ENCODE results near the gene ACRBP.

Gene ACRBP

DNA sequence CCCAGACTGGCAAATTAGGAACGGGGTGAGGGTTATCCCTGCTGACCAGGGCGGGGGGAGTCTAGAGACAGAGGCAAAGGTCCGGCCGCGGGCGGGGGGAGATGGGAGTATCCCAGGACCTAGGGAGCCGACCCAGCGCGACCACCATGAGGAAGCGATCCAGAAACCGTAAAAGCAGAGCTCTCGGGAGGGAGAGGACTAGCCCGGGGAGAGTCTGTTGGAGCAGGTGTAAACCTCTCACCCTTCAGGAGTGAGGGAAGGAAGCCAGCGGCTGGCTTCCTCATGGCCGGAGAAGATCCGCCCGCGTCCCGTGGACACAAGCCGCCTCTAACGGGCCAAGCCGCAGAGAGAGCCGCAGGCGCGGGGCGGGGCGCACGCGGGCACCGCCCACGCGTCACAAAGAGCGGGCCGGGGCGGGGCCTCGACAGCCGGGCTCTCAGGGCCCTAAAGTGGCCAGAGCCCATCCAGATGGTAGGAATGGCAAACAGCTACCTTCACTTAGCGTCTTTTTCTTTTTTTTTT is at the start of gene ACRBP:
TSS of gene ACRBP (minus strand) at position 350 of the 522 bp plus-strand sequence. CDS start at position 284, 66 bp downstream.
- H3K4me3 ChIP-seq (ENCODE audit: low read length): peak within 1 kb of the TSS; percentile 76
- no peaks in the 10 kb centered on the region for H3K4me1 ChIP-seq (ENCODE audit: control insufficient read depth, insufficient read depth, low read length)
- peak; percentile 73 for DNase-seq (ENCODE audit: low read depth)
- peaks cover 1% of the 10 kb centered on the region for H3K27me3 ChIP-seq (replicated peaks; ENCODE audit: control insufficient read depth, insufficient read depth, low read length)
- H3K9ac ChIP-seq (ENCODE audit: low read length): peak within 1 kb of the TSS; percentile 77
- peaks cover 39% of the 10 kb centered on the region for H3K9me3 ChIP-seq (ENCODE audit: control insufficient read depth, low read length)
- peaks cover 19% of the 10 kb centered on the region for H3K36me3 ChIP-seq (ENCODE audit: control insufficient read depth, insufficient read depth, low read length, severe bottlenecking)

DNA sequence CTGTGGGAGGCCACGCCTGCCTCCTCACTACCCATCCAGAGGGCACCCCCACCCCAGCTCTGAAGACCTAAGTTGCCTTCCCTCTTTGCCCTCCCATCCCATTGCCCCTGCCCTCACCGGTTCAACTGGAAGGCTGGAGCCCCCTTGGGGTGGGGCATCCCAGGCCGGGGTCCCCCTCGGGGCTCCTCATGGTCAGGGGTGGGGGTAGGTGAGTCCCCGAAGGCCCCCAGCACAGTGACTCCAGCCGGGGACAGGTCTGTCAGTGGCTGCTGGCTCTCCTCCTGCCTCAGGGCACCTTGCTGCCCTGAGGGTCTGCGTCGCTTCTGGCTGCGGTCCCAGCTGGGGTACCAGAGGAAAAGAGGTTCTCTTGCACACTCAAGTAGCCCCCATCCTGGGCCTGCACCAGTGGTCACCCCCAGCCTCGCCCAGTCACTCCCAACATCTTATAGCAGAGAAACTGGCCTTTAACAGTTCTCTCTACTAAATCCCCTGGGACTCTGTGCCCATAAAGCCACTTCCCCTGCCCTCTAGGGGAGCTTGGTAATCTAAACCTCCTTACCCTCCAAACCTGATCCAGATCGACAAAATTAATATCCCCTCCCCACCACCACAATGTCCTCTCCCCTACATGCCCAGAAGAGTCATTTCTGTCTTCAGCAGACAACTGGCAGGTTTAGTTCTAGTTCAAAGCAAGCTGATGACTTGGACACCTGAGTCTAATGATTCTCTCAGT is 48.2 kb upstream of the ACRBP start:
- H3K9me3 ChIP-seq (ENCODE audit: control insufficient read depth, low read length): no peaks in the 10 kb centered on the region
- no peak overlapping the region for H3K4me3 ChIP-seq (ENCODE audit: low read length)
- DNase-seq (ENCODE audit: low read depth): no peak
- H3K36me3 ChIP-seq (ENCODE audit: control insufficient read depth, insufficient read depth, low read length, severe bottlenecking): no peaks in the 10 kb centered on the region
- H3K9ac ChIP-seq (ENCODE audit: low read length): no peak overlapping the region
- H3K27me3 ChIP-seq (replicated peaks; ENCODE audit: control insufficient read depth, insufficient read depth, low read length): no peaks in the 10 kb centered on the region
- peaks cover 10% of the 10 kb centered on the region for H3K4me1 ChIP-seq (ENCODE audit: control insufficient read depth, insufficient read depth, low read length)

DNA sequence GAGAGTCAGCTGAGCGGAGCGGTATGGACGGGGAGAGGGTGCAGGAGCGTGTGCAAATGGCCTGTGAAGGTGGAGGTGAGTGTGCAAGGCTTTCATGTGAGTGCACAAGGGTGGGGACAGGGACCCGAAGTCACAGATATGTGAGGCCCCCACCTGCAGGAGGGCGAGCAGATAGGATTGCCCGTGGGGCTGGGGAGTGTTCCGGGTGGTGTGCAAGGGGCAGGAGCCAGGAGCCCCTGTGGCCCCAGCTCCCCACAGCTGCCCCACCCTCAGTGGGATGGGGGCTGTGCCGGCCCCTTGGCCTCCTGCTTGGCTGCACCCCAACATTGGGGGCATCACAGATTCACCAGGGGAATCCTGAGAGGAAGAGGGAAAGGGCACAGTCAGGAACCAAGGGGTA is 47.5 kb upstream of the ACRBP start:
- no peaks in the 10 kb centered on the region for H3K27me3 ChIP-seq (replicated peaks; ENCODE audit: control insufficient read depth, insufficient read depth, low read length)
- peaks cover 16% of the 10 kb centered on the region for H3K4me1 ChIP-seq (ENCODE audit: control insufficient read depth, insufficient read depth, low read length)
- no peak overlapping the region for H3K4me3 ChIP-seq (ENCODE audit: low read length)
- no peaks in the 10 kb centered on the region for H3K9me3 ChIP-seq (ENCODE audit: control insufficient read depth, low read length)
- H3K9ac ChIP-seq (ENCODE audit: low read length): no peak overlapping the region
- no peaks in the 10 kb centered on the region for H3K36me3 ChIP-seq (ENCODE audit: control insufficient read depth, insufficient read depth, low read length, severe bottlenecking)
- no peak for DNase-seq (ENCODE audit: low read depth)

DNA sequence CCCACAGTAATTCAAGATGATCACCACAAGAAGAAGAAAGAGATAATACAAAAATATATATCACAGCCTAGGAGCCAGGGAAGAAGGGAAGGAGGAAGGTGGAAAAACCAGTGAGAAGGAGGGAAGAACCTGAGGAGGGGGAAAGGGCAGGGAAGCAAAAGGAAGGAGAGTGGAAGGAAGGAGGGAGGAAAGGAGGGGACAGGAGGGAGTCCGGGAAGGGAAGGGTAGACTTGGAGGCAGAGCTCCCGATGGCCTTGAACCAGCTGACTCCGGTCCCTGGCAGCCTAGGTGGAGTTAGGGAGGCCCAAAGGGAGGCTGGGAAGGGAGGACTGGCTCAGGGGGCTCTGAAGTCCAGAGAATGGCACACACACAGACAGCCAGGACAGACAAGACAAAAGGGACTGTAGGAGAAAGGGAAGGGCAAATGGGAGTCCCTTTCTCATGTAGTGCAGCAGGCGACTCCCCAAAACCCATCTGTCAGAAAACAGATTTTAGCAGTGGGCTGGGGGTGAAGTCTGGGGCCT is 46.7 kb upstream of the ACRBP start:
- peaks cover 16% of the 10 kb centered on the region for H3K4me1 ChIP-seq (ENCODE audit: control insufficient read depth, insufficient read depth, low read length)
- H3K4me3 ChIP-seq (ENCODE audit: low read length): no peak overlapping the region
- H3K9me3 ChIP-seq (ENCODE audit: control insufficient read depth, low read length): no peaks in the 10 kb centered on the region
- H3K36me3 ChIP-seq (ENCODE audit: control insufficient read depth, insufficient read depth, low read length, severe bottlenecking): no peaks in the 10 kb centered on the region
- H3K9ac ChIP-seq (ENCODE audit: low read length): no peak overlapping the region
- no peaks in the 10 kb centered on the region for H3K27me3 ChIP-seq (replicated peaks; ENCODE audit: control insufficient read depth, insufficient read depth, low read length)
- DNase-seq (ENCODE audit: low read depth): no peak

DNA sequence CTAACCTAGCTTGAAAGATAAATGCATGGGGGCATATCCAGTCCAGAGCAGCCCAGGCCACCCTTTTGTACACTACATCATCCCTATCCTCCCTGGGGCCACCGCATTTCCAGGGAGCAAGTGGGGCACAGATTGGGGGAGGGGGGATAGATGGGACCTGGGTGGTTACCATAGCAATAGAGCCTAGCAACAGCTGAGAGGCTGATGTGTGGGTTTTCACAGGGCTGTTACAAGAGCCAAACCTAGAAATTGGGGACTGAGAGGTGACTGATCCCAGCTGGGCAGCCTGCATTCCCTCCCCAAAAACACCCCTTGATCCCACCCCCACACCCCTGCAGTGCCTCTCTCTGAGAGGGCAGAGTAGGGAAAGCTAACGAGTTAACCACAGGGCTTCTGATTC is 45.7 kb upstream of the ACRBP start:
- Histone ChIP-seq H3K27me3 (replicated peaks; ENCODE audit: control insufficient read depth, insufficient read depth, low read length) (no peaks in the 10 kb centered on the region), H3K9ac (ENCODE audit: low read length) (no peak overlapping the region), H3K36me3 (ENCODE audit: control insufficient read depth, insufficient read depth, low read length, severe bottlenecking) (no peaks in the 10 kb centered on the region), H3K4me3 (ENCODE audit: low read length) (no peak overlapping the region), H3K4me1 (ENCODE audit: control insufficient read depth, insufficient read depth, low read length) (peaks cover 22% of the 10 kb centered on the region), H3K9me3 (ENCODE audit: control insufficient read depth, low read length) (no peaks in the 10 kb centered on the region)
- no peak for DNase-seq (ENCODE audit: low read depth)

DNA sequence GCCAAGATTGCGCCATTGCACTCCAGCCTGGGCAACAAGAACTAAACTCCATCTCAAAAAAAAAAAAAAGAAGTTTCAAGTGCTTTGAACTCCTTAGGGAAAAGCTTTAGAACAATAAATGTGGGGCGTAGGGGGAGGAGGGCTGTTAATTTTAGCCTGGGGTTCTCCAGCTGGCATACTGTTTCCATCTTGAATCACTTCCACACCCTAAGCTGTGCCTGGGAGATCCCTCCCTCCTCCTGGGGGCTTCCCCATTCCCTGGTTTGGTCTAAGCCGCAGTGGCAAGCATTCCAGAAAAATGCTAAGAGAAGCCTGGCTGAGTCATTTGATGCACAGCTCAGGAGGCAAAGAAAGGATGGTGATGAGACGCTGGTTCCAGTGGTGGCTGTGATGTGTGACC is 44.2 kb upstream of the ACRBP start:
- no peak overlapping the region for H3K9ac ChIP-seq (ENCODE audit: low read length)
- no peaks in the 10 kb centered on the region for H3K27me3 ChIP-seq (replicated peaks; ENCODE audit: control insufficient read depth, insufficient read depth, low read length)
- no peaks in the 10 kb centered on the region for H3K36me3 ChIP-seq (ENCODE audit: control insufficient read depth, insufficient read depth, low read length, severe bottlenecking)
- peaks cover 36% of the 10 kb centered on the region for H3K4me1 ChIP-seq (ENCODE audit: control insufficient read depth, insufficient read depth, low read length)
- DNase-seq (ENCODE audit: low read depth): peak; percentile 10
- no peak overlapping the region for H3K4me3 ChIP-seq (ENCODE audit: low read length)
- H3K9me3 ChIP-seq (ENCODE audit: control insufficient read depth, low read length): no peaks in the 10 kb centered on the region

DNA sequence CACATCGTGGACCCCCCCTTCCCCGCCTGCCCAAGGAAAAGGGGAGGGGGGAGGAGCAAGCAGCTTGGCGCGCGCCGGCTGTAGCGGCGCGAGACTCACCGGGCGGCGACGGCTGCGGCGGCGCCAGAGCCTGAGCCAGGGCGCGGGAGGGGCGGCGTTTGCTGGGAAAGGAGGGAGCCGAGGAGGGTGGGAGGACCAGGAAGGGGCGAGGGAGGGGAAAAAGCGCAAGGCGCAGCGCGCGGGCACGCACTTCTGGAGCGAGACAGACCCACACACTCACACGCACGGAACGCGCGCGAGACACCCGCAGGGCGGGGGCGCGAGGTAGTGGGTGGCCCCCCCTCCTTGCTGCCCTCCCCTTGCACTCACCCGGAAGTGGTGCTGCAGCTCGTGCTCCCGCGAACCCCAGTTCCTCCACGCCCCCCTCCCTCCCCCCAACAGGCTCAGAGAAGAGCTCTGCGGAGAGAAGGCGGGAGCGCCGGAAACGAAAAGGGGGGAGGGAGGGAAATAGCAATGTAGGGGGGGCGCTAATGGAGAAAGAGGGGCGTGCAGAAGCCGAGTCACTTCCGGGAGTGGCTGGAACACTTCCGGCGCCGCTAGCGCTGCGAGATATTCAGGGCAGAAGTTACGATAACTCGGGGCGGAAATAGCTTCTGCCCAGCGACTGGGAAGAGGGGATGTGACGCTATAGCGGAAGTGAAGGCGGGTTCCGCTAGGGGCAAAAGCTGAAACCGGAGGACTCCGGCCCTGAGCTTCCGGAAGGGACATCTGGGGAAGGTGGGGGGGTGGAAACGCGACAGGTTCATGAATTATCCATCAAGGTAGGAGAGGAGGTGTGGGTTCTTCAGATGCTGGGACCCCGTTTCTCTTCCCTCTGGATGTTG is 42.0 kb upstream of the ACRBP start, which contains the start of gene ZNF384:
TSS of gene ZNF384 (minus strand) at position 377 of the 884 bp plus-strand sequence. CDS start 9,855 bp downstream, outside the sequence.
- H3K4me3 ChIP-seq (ENCODE audit: low read length): peak within 1 kb of the TSS; percentile 97
- H3K36me3 ChIP-seq (ENCODE audit: control insufficient read depth, insufficient read depth, low read length, severe bottlenecking): no peaks in the 10 kb centered on the region
- peaks cover 37% of the 10 kb centered on the region for H3K4me1 ChIP-seq (ENCODE audit: control insufficient read depth, insufficient read depth, low read length)
- peak within 1 kb of the TSS; percentile 95 for H3K9ac ChIP-seq (ENCODE audit: low read length)
- H3K27me3 ChIP-seq (replicated peaks; ENCODE audit: control insufficient read depth, insufficient read depth, low read length): no peaks in the 10 kb centered on the region
- peak; percentile 99 for DNase-seq (ENCODE audit: low read depth)
- no peaks in the 10 kb centered on the region for H3K9me3 ChIP-seq (ENCODE audit: control insufficient read depth, low read length)

DNA sequence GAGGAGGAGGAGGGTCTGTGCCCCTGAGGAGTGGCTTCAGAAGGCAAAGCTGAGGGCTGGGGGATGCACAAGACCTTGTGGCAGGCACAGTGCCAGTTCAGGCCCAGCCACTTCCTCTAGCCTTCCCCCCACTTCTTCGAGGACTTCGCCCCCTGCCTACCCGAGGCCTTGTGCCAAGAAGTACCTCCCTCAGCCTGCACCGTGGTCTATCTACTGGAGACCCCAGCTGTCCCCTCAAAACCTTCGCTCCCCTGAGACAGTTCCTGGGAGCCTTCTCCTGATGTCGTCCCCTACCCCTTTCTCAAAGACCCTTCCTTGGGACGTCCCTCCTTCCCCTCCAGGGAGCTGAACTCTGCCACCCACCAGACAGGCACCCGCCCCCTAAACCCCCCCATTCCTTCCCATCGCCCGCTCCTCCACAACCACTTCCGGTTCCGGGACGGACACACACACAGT is 41.3 kb upstream of the ACRBP start:
- Histone ChIP-seq H3K36me3 (ENCODE audit: control insufficient read depth, insufficient read depth, low read length, severe bottlenecking) (no peaks in the 10 kb centered on the region), H3K9ac (ENCODE audit: low read length) (peak overlapping the region; percentile 95), H3K4me1 (ENCODE audit: control insufficient read depth, insufficient read depth, low read length) (peaks cover 37% of the 10 kb centered on the region), H3K9me3 (ENCODE audit: control insufficient read depth, low read length) (no peaks in the 10 kb centered on the region), H3K4me3 (ENCODE audit: low read length) (peak overlapping the region; percentile 97), H3K27me3 (replicated peaks; ENCODE audit: control insufficient read depth, insufficient read depth, low read length) (no peaks in the 10 kb centered on the region)
- peak; percentile 45 for DNase-seq (ENCODE audit: low read depth)

DNA sequence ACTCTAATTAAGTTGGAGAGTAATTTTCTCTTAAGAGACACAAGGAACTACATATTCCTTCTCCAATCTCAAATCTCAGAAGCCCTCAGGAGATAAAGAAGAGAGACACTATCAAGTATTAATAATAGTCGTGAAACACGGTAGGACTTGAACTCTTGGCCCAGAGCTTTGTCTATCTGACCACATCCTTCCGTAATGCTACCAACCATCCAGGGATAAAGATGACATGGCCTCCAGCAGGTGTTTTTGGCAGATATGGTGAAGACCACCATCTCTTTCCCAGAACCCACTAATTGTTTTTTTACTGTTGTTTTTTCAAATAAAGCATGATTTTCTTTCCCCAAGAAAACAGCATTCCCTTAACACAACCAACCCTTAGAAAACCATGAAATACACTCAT is 38.6 kb upstream of the ACRBP start:
- H3K27me3 ChIP-seq (replicated peaks; ENCODE audit: control insufficient read depth, insufficient read depth, low read length): no peaks in the 10 kb centered on the region
- DNase-seq (ENCODE audit: low read depth): no peak
- no peaks in the 10 kb centered on the region for H3K9me3 ChIP-seq (ENCODE audit: control insufficient read depth, low read length)
- H3K4me1 ChIP-seq (ENCODE audit: control insufficient read depth, insufficient read depth, low read length): peaks cover 30% of the 10 kb centered on the region
- no peak overlapping the region for H3K9ac ChIP-seq (ENCODE audit: low read length)
- H3K36me3 ChIP-seq (ENCODE audit: control insufficient read depth, insufficient read depth, low read length, severe bottlenecking): peaks cover 10% of the 10 kb centered on the region
- no peak overlapping the region for H3K4me3 ChIP-seq (ENCODE audit: low read length)

DNA sequence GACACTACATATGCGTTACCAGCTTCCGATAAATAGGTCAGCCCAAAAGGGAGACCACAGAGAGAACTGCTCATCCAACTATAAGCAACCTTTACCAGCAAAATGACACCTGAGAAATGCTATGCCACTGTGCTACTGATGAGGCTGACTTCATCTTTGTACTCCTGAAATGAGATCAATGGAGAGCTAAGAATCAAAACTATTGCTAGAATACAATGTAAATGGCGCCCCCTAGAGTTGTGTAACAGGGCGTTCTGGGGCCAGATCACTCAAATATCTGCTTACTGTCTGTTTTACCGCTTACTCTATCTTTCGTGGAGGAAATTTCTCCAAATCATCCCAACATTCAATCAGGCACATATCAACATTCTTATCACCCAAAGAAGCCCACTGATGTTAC is 37.4 kb upstream of the ACRBP start:
- peak; percentile 52 for DNase-seq (ENCODE audit: low read depth)
- no peak overlapping the region for H3K9ac ChIP-seq (ENCODE audit: low read length)
- peaks cover 16% of the 10 kb centered on the region for H3K36me3 ChIP-seq (ENCODE audit: control insufficient read depth, insufficient read depth, low read length, severe bottlenecking)
- no peaks in the 10 kb centered on the region for H3K27me3 ChIP-seq (replicated peaks; ENCODE audit: control insufficient read depth, insufficient read depth, low read length)
- no peak overlapping the region for H3K4me3 ChIP-seq (ENCODE audit: low read length)
- no peaks in the 10 kb centered on the region for H3K9me3 ChIP-seq (ENCODE audit: control insufficient read depth, low read length)
- peaks cover 21% of the 10 kb centered on the region for H3K4me1 ChIP-seq (ENCODE audit: control insufficient read depth, insufficient read depth, low read length)

DNA sequence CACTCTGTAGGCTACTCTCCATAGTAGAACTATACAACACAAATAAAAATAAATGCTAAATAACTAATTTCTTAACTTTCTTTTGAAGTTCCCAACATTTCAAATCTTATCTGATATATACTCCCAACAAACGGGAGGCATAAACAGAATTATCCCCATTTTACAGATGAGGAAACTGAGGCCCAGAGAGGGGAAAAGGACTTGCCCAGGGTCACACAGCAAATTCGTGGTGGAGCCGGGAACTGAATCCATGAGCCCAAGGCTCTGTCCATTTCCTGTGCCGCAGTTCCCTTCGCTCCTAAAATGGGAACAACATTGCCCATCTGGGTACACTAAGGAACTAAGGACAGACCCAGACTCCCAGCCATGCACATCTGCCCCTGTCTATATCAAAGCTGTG is 29.7 kb upstream of the ACRBP start:
- peaks cover 82% of the 10 kb centered on the region for H3K36me3 ChIP-seq (ENCODE audit: control insufficient read depth, insufficient read depth, low read length, severe bottlenecking)
- H3K9me3 ChIP-seq (ENCODE audit: control insufficient read depth, low read length): no peaks in the 10 kb centered on the region
- no peaks in the 10 kb centered on the region for H3K27me3 ChIP-seq (replicated peaks; ENCODE audit: control insufficient read depth, insufficient read depth, low read length)
- no peak overlapping the region for H3K9ac ChIP-seq (ENCODE audit: low read length)
- no peak overlapping the region for H3K4me3 ChIP-seq (ENCODE audit: low read length)
- DNase-seq (ENCODE audit: low read depth): no peak
- H3K4me1 ChIP-seq (ENCODE audit: control insufficient read depth, insufficient read depth, low read length): no peaks in the 10 kb centered on the region

All from adipocyte (in vitro differentiated cells).